CD8-positive, alpha-beta memory T cell (primary cell): Measurements from ENCODE around the gene ZNF474. TPM values are rescaled to one million over a fixed set of nuclear protein-coding genes. Genes with fewer than 3 reads are reported as not detected.

Experiments
- CTCF ChIA-PET: fragments of 350-600 bp; sonication (Branson Sonifier 250); formaldehyde crosslinking; loops from one replicate; lab custom pipeline; 2021; ENCODE audit warnings: antibody characterized with exemption; lab: Charles Lee
- POLR2A ChIA-PET: fragments of 350-600 bp; sonication (Branson Sonifier 250); formaldehyde crosslinking; loops from one replicate; lab custom pipeline; 2021; ENCODE audit warnings: antibody characterized with exemption; lab: Charles Lee
- DNase-seq, 5 donors: peaks; one replicate each; pipeline versions ENCODE4 v3.0.0 to v3.0.0-alpha.2; 2020 to 2022; ENCODE audit warnings: mixed read lengths in 1 of 5
- H3K27ac ChIP-seq: one replicate; pipeline ENCODE4 v1.7.0; 2013; ENCODE audit warnings: low read depth, mild to moderate bottlenecking, low read length, moderate library complexity
- H3K27me3 ChIP-seq: 2 replicates; pipeline ENCODE4 v1.7.0; 2013; ENCODE audit warnings: low read length, mild to moderate bottlenecking; ENCODE audit not compliant: insufficient read depth, poor library complexity, severe bottlenecking
- H3K36me3 ChIP-seq: 2 replicates; pipeline ENCODE4 v1.7.0; 2013; ENCODE audit warnings: mild to moderate bottlenecking, low read length, moderate library complexity; ENCODE audit not compliant: insufficient read depth
- H3K4me1 ChIP-seq: 2 replicates; pipeline ENCODE4 v1.7.0; 2013; ENCODE audit warnings: mild to moderate bottlenecking, low read length, moderate library complexity; ENCODE audit not compliant: insufficient read depth
- H3K4me3 ChIP-seq: 2 replicates; pipeline ENCODE4 v1.7.0; 2013; ENCODE audit warnings: mild to moderate bottlenecking, low read length
- H3K9me3 ChIP-seq: 2 replicates; pipeline ENCODE4 v1.7.0; 2013; ENCODE audit warnings: mild to moderate bottlenecking, low read length
- H3K27ac Mint-ChIP-seq, 8 donors: one replicate each; pipeline ENCODE4 v1.8.0; 2020 to 2021; ENCODE audit warnings: mixed read lengths in 8 of 8, mild to moderate bottlenecking in 6 of 8, inconsistent platforms in 3 of 8, moderate library complexity in 3 of 8
- H3K27me3 Mint-ChIP-seq, 2 donors: one replicate each; pipeline ENCODE4 v1.8.0; 2020 to 2021; ENCODE audit warnings: mixed read lengths in 2 of 2, mild to moderate bottlenecking in 1 of 2, moderate library complexity in 1 of 2
- H3K36me3 Mint-ChIP-seq, 3 donors: one replicate each; pipeline ENCODE4 v1.8.0; 2020 to 2021; ENCODE audit warnings: mixed read lengths in 3 of 3, inconsistent platforms in 1 of 3, mild to moderate bottlenecking in 1 of 3
- H3K4me1 Mint-ChIP-seq, 3 donors: one replicate each; pipeline ENCODE4 v1.8.0; 2020 to 2021; ENCODE audit warnings: mixed read lengths in 3 of 3, inconsistent platforms in 1 of 3, mild to moderate bottlenecking in 1 of 3
- H3K4me3 Mint-ChIP-seq, 7 donors: one replicate each; pipeline ENCODE4 v1.8.0; 2020 to 2021; ENCODE audit warnings: mixed read lengths in 7 of 7, mild to moderate bottlenecking in 6 of 7, moderate library complexity in 4 of 7, inconsistent platforms in 2 of 7
- H3K9me3 Mint-ChIP-seq, 5 donors: one replicate each; pipeline ENCODE4 v1.8.0; 2020 to 2022; ENCODE audit warnings: mixed read lengths in 5 of 5, mild to moderate bottlenecking in 3 of 5, moderate library complexity in 2 of 5, inconsistent platforms in 1 of 5
- polyA plus RNA-seq: library from polyadenylated mRNA; unstranded; fragments of 300-500 nt; fragmentation: Illumina TruSeq; gene quantifications from one replicate; pipeline ENCODE4 v1.2.3, GENCODE V29; 2021
- total RNA-seq, 2 experiments: library from RNA; stranded (reverse); gene quantifications; one replicate each; pipeline ENCODE4 v1.2.3, GENCODE V29; 2021

Gene ZNF474
- total and polyA plus RNA-seq, 3 experiments from 2014 or later, result 0.29 TPM; not detected in 2

- Mint-ChIP-seq H3K27ac (no peak overlapping the region), H3K27me3 (no peaks in the 10 kb centered on the region), H3K4me3 (no peak overlapping the region), H3K36me3 (no peaks in the 10 kb centered on the region), H3K4me1 (no peaks in the 10 kb centered on the region), H3K9me3 (peaks cover 0 to 4% (median 0%) of the 10 kb centered on the region in 5 donors)
- H3K27ac ChIP-seq, result no peak overlapping the region
- ChIA-PET CTCF (no interaction called here), POLR2A (no interaction called here)
- H3K9me3 ChIP-seq, result no peaks in the 10 kb centered on the region
- no peak overlapping the region for H3K4me3 ChIP-seq
- H3K36me3 ChIP-seq, result no peaks in the 10 kb centered on the region
- no peaks in the 10 kb centered on the region for H3K27me3 ChIP-seq
- no peak for DNase-seq
- H3K4me1 ChIP-seq, result no peaks in the 10 kb centered on the region
Observed at GRCh38 chr5:122163121-122164069, 34.0 kb downstream of the ZNF474 start.

GRCh38 chr5:122164070-122164435 lies 34.7 kb downstream of the ZNF474 start:
- peaks cover 0 to under 1% (median 0%) of the 10 kb centered on the region in 5 donors for H3K9me3 Mint-ChIP-seq
- CTCF ChIA-PET, result no interaction called here
- no peaks in the 10 kb centered on the region for H3K4me1 Mint-ChIP-seq
- Histone ChIP-seq H3K9me3 (no peaks in the 10 kb centered on the region), H3K4me1 (no peaks in the 10 kb centered on the region), H3K36me3 (no peaks in the 10 kb centered on the region), H3K27ac (no peak overlapping the region), H3K27me3 (no peaks in the 10 kb centered on the region), H3K4me3 (no peak overlapping the region)
- DNase-seq, result no peak
- no peaks in the 10 kb centered on the region for H3K27me3 Mint-ChIP-seq
- no peak overlapping the region for H3K4me3 Mint-ChIP-seq
- POLR2A ChIA-PET, result no interaction called here
- no peak overlapping the region for H3K27ac Mint-ChIP-seq
- no peaks in the 10 kb centered on the region for H3K36me3 Mint-ChIP-seq

- no peaks in the 10 kb centered on the region for H3K27me3 Mint-ChIP-seq
- H3K4me3 Mint-ChIP-seq, result no peak overlapping the region
- no peaks in the 10 kb centered on the region for H3K27me3 ChIP-seq
- no peaks in the 10 kb centered on the region for H3K9me3 ChIP-seq
- H3K9me3 Mint-ChIP-seq, result no peaks in the 10 kb centered on the region
- no peaks in the 10 kb centered on the region for H3K36me3 Mint-ChIP-seq
- ChIA-PET POLR2A (no interaction called here), CTCF (no interaction called here)
- no peaks in the 10 kb centered on the region for H3K4me1 ChIP-seq
- no peak overlapping the region for H3K4me3 ChIP-seq
- H3K36me3 ChIP-seq, result no peaks in the 10 kb centered on the region
- no peak overlapping the region for H3K27ac ChIP-seq
- no peak for DNase-seq
- H3K27ac Mint-ChIP-seq, result peak overlapping the region in 1 of 8 donors; percentile 26
- H3K4me1 Mint-ChIP-seq, result no peaks in the 10 kb centered on the region
Observed at GRCh38 chr5:122164831-122165558, 35.6 kb downstream of the ZNF474 start.

GRCh38 chr5:122165559-122166078 lies 36.3 kb downstream of the ZNF474 start:
- no peaks in the 10 kb centered on the region for H3K36me3 ChIP-seq
- H3K9me3 Mint-ChIP-seq, result no peaks in the 10 kb centered on the region
- H3K27ac Mint-ChIP-seq, result no peak overlapping the region
- H3K4me3 Mint-ChIP-seq, result no peak overlapping the region
- ChIA-PET CTCF (no interaction called here), POLR2A (no interaction called here)
- H3K4me1 Mint-ChIP-seq, result no peaks in the 10 kb centered on the region
- H3K4me1 ChIP-seq, result no peaks in the 10 kb centered on the region
- H3K9me3 ChIP-seq, result no peaks in the 10 kb centered on the region
- no peak overlapping the region for H3K27ac ChIP-seq
- H3K27me3 ChIP-seq, result no peaks in the 10 kb centered on the region
- DNase-seq, result no peak
- peaks cover 0 to 4% of the 10 kb centered on the region in 2 donors for H3K27me3 Mint-ChIP-seq
- H3K4me3 ChIP-seq, result no peak overlapping the region
- no peaks in the 10 kb centered on the region for H3K36me3 Mint-ChIP-seq

- DNase-seq, result no peak
- no peaks in the 10 kb centered on the region for H3K9me3 Mint-ChIP-seq
- H3K4me3 Mint-ChIP-seq, result no peak overlapping the region
- H3K4me3 ChIP-seq, result no peak overlapping the region
- H3K27me3 ChIP-seq, result no peaks in the 10 kb centered on the region
- no peaks in the 10 kb centered on the region for H3K4me1 Mint-ChIP-seq
- no peaks in the 10 kb centered on the region for H3K36me3 Mint-ChIP-seq
- POLR2A ChIA-PET, result no interaction called here
- CTCF ChIA-PET, result no interaction called here
- H3K27ac ChIP-seq, result no peak overlapping the region
- no peaks in the 10 kb centered on the region for H3K36me3 ChIP-seq
- H3K9me3 ChIP-seq, result no peaks in the 10 kb centered on the region
- no peaks in the 10 kb centered on the region for H3K4me1 ChIP-seq
- H3K27me3 Mint-ChIP-seq, result peaks cover 0 to 5% of the 10 kb centered on the region in 2 donors
- H3K27ac Mint-ChIP-seq, result no peak overlapping the region
Observed at GRCh38 chr5:122169350-122170103, 40.2 kb downstream of the ZNF474 start.

- CTCF ChIA-PET, result no interaction called here
- no peak overlapping the region for H3K27ac Mint-ChIP-seq
Observed at GRCh38 chr5:122170620-122171019, 41.3 kb downstream of the ZNF474 start.

GRCh38 chr5:122172207-122172606 lies 42.9 kb downstream of the ZNF474 start:
- Mint-ChIP-seq H3K4me1 (no peaks in the 10 kb centered on the region), H3K4me3 (no peak overlapping the region), H3K27me3 (peaks cover 1 to 5% of the 10 kb centered on the region in 2 donors), H3K36me3 (no peaks in the 10 kb centered on the region), H3K9me3 (no peaks in the 10 kb centered on the region), H3K27ac (no peak overlapping the region)
- DNase-seq, result no peak
- H3K9me3 ChIP-seq, result no peaks in the 10 kb centered on the region
- ChIA-PET CTCF (no interaction called here), POLR2A (no interaction called here)
- no peaks in the 10 kb centered on the region for H3K36me3 ChIP-seq
- H3K4me1 ChIP-seq, result no peaks in the 10 kb centered on the region
- H3K27me3 ChIP-seq, result no peaks in the 10 kb centered on the region
- no peak overlapping the region for H3K27ac ChIP-seq
- H3K4me3 ChIP-seq, result no peak overlapping the region

More at GRCh38 chr5:122170620-122171019, 41.3 kb downstream of the ZNF474 start:
- Histone ChIP-seq H3K9me3 (no peaks in the 10 kb centered on the region), H3K4me3 (no peak overlapping the region), H3K27ac (no peak overlapping the region), H3K36me3 (no peaks in the 10 kb centered on the region), H3K27me3 (no peaks in the 10 kb centered on the region), H3K4me1 (no peaks in the 10 kb centered on the region)
- H3K27me3 Mint-ChIP-seq, result peaks cover 0 to 5% of the 10 kb centered on the region in 2 donors
- DNase-seq, result no peak
- no peaks in the 10 kb centered on the region for H3K4me1 Mint-ChIP-seq
- no peaks in the 10 kb centered on the region for H3K9me3 Mint-ChIP-seq
- POLR2A ChIA-PET, result no interaction called here
- no peak overlapping the region for H3K4me3 Mint-ChIP-seq
- H3K36me3 Mint-ChIP-seq, result no peaks in the 10 kb centered on the region
